T47D (cell line): ENCODE data around the gene TMCC3.

Source experiments
- DNase-seq, 2 experiments: peaks; one replicate each; pipeline versions ENCODE4 v3.0.0 to v3.0.0-alpha.2; 2011 to 2012; ENCODE audit warnings: low read depth in 1 of 2, low spot score in 1 of 2
- JUND ChIP-seq: IDR thresholded peaks from 2 replicates; pipeline ENCODE4 v1.6.1; 2012; ENCODE audit warnings: low read depth
- in situ Hi-C: cut with HindIII; loops from 2 replicates; pipeline ENCODE4 v1.10.0; 2016; ENCODE audit warnings: low sequenced_read_pairs, low pct_unique_long_range_greater_than_20kb

Gene TMCC3

GRCh38 chr12:94663702-94664101 lies 13.3 kb upstream of the TMCC3 start:
- TF ChIP-seq JUND = no peak
- no peak for DNase-seq
- in situ Hi-C loops = no loop called here

DNA sequence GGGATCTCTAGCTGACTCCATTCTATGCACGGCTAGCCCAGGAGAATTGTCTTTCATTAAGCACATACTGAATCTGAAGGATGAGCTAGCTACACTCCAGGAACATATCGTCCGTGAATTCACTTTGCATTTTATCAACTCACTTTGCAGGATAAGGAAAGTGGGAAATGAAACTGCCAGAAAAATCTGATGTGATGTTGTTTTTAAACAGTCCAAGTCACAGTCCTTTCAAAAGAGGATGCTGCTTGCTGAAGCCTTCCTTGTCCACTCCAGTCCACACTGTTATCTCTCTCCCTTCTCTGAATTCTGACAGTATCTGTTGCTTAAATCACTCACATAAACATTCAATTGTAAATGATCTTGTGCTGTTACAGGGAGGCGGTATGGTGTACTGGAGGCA lies 12.7 kb upstream of the TMCC3 start:
- no peak for DNase-seq
- in situ Hi-C loops = no loop called here
- no peak for TF ChIP-seq JUND

- in situ Hi-C loops = no loop called here
- DNase-seq = no peak
- no peak for TF ChIP-seq JUND
Observed at GRCh38 chr12:94660436-94660835, 10.1 kb upstream of the TMCC3 start.

GRCh38 chr12:94659346-94659930 lies 9.1 kb upstream of the TMCC3 start:
- TF ChIP-seq JUND = no peak
- in situ Hi-C loops = no loop called here
- DNase-seq = no peak

GRCh38 chr12:94658931-94659330 lies 8.6 kb upstream of the TMCC3 start:
- in situ Hi-C loops = no loop called here
- no peak for DNase-seq
- TF ChIP-seq JUND = no peak

DNA sequence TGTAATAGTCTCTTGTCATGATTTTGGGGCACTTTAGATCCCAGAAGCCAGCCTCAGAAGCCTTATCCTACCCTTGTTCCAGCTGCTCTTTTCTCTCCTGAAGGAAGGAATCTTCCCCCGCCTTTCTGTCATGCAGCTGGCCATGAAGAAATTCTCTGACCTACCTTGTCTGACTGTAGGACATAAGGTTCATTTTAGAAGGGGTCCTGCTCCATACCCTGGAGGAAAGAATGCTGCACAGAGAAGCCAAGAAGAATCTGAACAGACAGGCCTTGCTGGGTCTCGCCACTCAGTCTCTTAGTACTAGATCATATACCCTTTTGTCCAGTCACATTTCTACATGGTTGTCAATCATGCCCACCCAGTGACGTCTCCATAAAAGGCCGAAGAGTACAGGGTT lies 6.2 kb upstream of the TMCC3 start:
- in situ Hi-C loops = no loop called here
- DNase-seq = no peak
- no peak for TF ChIP-seq JUND

DNA sequence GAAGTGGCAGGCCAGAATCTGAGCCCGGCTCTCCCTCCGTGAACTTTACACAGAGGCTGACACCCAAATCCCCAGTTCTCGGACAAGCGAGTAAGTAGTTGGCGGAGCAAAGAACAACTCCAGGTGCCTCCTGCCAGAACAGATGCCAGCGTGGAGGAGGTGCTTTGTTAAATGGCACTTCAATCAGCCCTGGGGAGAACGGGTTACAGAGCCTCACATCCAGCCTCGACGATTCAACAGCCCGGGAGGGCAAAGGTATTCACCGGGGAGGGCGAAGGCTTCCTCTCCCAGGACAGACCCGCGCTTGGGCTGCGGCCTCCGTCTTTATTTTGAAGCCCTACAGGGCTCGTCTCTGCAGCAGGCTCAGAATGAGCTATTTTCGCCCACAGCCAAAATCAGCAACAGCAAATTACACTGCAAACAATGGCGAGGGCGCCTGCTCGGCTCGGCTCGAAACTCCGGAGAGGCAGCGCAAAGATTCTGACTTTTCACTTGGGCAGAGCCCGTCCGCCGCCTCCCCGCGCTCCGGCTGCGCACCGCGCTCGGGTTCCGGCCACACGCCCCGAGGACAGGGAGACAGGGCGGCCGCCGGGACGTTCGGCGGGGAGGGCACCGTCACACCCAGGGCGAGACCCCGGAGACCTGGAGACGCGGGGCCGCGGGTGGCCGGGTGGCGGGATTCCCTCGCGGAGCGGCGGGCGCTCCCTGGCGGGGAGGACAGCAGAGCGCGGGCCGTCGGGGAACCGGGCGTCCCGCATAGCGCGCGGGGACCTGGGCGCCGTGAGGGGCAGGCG lies 811 bp downstream of the TMCC3 start:
- peak; percentile 30 to 59 for DNase-seq
- no peak for TF ChIP-seq JUND
- in situ Hi-C loops = no loop called here

GRCh38 chr12:94648578-94648977 lies 1.8 kb downstream of the TMCC3 start:
- in situ Hi-C loops = no loop called here
- DNase-seq = no peak

GRCh38 chr12:94644141-94644979 lies 6.0 kb downstream of the TMCC3 start:
- in situ Hi-C loops = no loop called here
- no peak for TF ChIP-seq JUND
- no peak for DNase-seq

More at GRCh38 chr12:94648578-94648977, 1.8 kb downstream of the TMCC3 start:
- no peak for TF ChIP-seq JUND

- in situ Hi-C loops = no loop called here
- DNase-seq = no peak
- TF ChIP-seq JUND = no peak
Observed at GRCh38 chr12:94643606-94644005, 6.8 kb downstream of the TMCC3 start.

- no peak for DNase-seq
- in situ Hi-C loops = no loop called here
- no peak for TF ChIP-seq JUND
Observed at GRCh38 chr12:94641283-94641682, 9.1 kb downstream of the TMCC3 start.

- in situ Hi-C loops = no loop called here
- TF ChIP-seq JUND = no peak
- DNase-seq = no peak
Observed at GRCh38 chr12:94640134-94640928, 10.0 kb downstream of the TMCC3 start.
